Mesenchymal stem cell (in vitro differentiated cells and primary cell): Measurements from ENCODE around the gene SLC4A1AP.
A peak's percentile ranks its signal among the peaks of the same experiment; 100 is the strongest.

Experiments
- DNase-seq: peaks from one replicate; pipeline ENCODE4 v3.0.0-alpha.2; 2013
- H2AFZ ChIP-seq: one replicate; pipeline ENCODE4 v1.6.1; 2013; ENCODE audit warnings: low read depth, mild to moderate bottlenecking, control low read depth, inconsistent platforms, low read length, moderate library complexity
- H2AK5ac ChIP-seq: 2 replicates; pipeline ENCODE4 v1.6.1; 2013; ENCODE audit warnings: low read length, moderate library complexity, mild to moderate bottlenecking, inconsistent platforms; ENCODE audit not compliant: severe bottlenecking
- H2BK120ac ChIP-seq: one replicate; pipeline ENCODE4 v1.6.1; 2013; ENCODE audit warnings: low read depth, mild to moderate bottlenecking, inconsistent platforms, low read length, moderate library complexity
- H2BK12ac ChIP-seq, 2 experiments: one replicate each; pipeline ENCODE4 v1.6.1; 2013; ENCODE audit warnings: inconsistent platforms in 2 of 2, low read length in 2 of 2, mild to moderate bottlenecking in 2 of 2, moderate library complexity in 2 of 2, control low read depth in 1 of 2
- H2BK15ac ChIP-seq: one replicate; pipeline ENCODE4 v1.6.1; 2013; ENCODE audit warnings: mild to moderate bottlenecking, low read depth, inconsistent platforms; ENCODE audit not compliant: poor library complexity, severe bottlenecking
- H2BK5ac ChIP-seq: 2 replicates; pipeline ENCODE4 v1.6.1; 2013; ENCODE audit warnings: low read depth, mild to moderate bottlenecking, low read length, control low read depth, inconsistent platforms; ENCODE audit not compliant: poor library complexity, severe bottlenecking
- H3K14ac ChIP-seq, 2 experiments: one replicate each; pipeline ENCODE4 v1.6.1; 2013; ENCODE audit warnings: inconsistent platforms in 2 of 2, low read length in 2 of 2, control low read depth in 1 of 2, mild to moderate bottlenecking in 1 of 2, moderate library complexity in 1 of 2
- H3K18ac ChIP-seq, 2 experiments: one replicate each; pipeline ENCODE4 v1.6.1; 2013; ENCODE audit warnings: inconsistent platforms in 2 of 2, low read length in 2 of 2, control low read depth in 1 of 2, low read depth in 1 of 2, mild to moderate bottlenecking in 1 of 2
- H3K23ac ChIP-seq, 2 experiments: one replicate each; pipeline ENCODE4 v1.6.1; 2013; ENCODE audit warnings: inconsistent platforms in 2 of 2, low read length in 2 of 2, mild to moderate bottlenecking in 2 of 2, moderate library complexity in 2 of 2, control low read depth in 1 of 2
- H3K27ac ChIP-seq: 2 replicates; pipeline ENCODE4 v1.5.1; 2013; ENCODE audit warnings: mild to moderate bottlenecking, moderate library complexity, low read length, control low read depth, inconsistent platforms; ENCODE audit not compliant: poor library complexity, severe bottlenecking
- H3K27me3 ChIP-seq, 2 experiments: 2 replicates each; pipeline versions ENCODE4 v1.6.1 to v1.7.0; 2013; ENCODE audit warnings: low read length in 2 of 2, mild to moderate bottlenecking in 2 of 2, moderate library complexity in 2 of 2, control low read depth in 1 of 2, inconsistent platforms in 1 of 2; ENCODE audit not compliant: control insufficient read depth in 1 of 2, insufficient read depth in 1 of 2
- H3K36me3 ChIP-seq, 2 experiments: 2 replicates each; pipeline versions ENCODE4 v1.6.1 to v1.7.0; 2013; ENCODE audit warnings: low read length in 2 of 2, control low read depth in 1 of 2, inconsistent platforms in 1 of 2, low read depth in 1 of 2, mild to moderate bottlenecking in 1 of 2; ENCODE audit not compliant: insufficient read depth in 2 of 2, control insufficient read depth in 1 of 2
- H3K4ac ChIP-seq, 2 experiments: one replicate each; pipeline ENCODE4 v1.6.1; 2013; ENCODE audit warnings: inconsistent platforms in 2 of 2, low read length in 2 of 2, mild to moderate bottlenecking in 2 of 2, moderate library complexity in 2 of 2, control low read depth in 1 of 2, low read depth in 1 of 2
- H3K4me1 ChIP-seq: 2 replicates; pipeline ENCODE4 v1.6.1; 2013; ENCODE audit warnings: low read depth, low read length, control low read depth; ENCODE audit not compliant: control insufficient read depth, insufficient read depth
- H3K4me2 ChIP-seq: 2 replicates; pipeline ENCODE4 v1.6.1; 2013; ENCODE audit warnings: low read length, mild to moderate bottlenecking, inconsistent platforms; ENCODE audit not compliant: poor library complexity, severe bottlenecking
- H3K4me3 ChIP-seq, 2 experiments: 2 replicates each; pipeline versions ENCODE4 v1.5.1 to v1.7.0; 2013; ENCODE audit warnings: low read length in 2 of 2, mild to moderate bottlenecking in 2 of 2, control low read depth in 1 of 2, low read depth in 1 of 2; ENCODE audit not compliant: insufficient read depth in 1 of 2
- H3K79me1 ChIP-seq: replicated peaks from 2 replicates; pipeline ENCODE4 v1.6.1; 2013; ENCODE audit warnings: mild to moderate bottlenecking, control low read depth, low read length, inconsistent platforms; ENCODE audit not compliant: poor library complexity, severe bottlenecking
- H3K9ac ChIP-seq: 2 replicates; pipeline ENCODE4 v1.7.0; 2013; ENCODE audit warnings: mild to moderate bottlenecking, low read length, moderate library complexity
- H3K9me3 ChIP-seq: 2 replicates; pipeline ENCODE4 v1.7.0; 2013; ENCODE audit warnings: mild to moderate bottlenecking, low read length; ENCODE audit not compliant: control insufficient read depth
- H4K8ac ChIP-seq: one replicate; pipeline ENCODE4 v1.6.1; 2013; ENCODE audit warnings: inconsistent platforms, mild to moderate bottlenecking, low read length, moderate library complexity
- H4K91ac ChIP-seq: one replicate; pipeline ENCODE4 v1.6.1; 2013; ENCODE audit warnings: mild to moderate bottlenecking, low read length, inconsistent platforms
- WGBS: methylation state at CpG from one replicate; pipeline ENCODE4 v1.1.7; 2013; ENCODE audit warnings: mixed read lengths; 5-methylcytosine and 5-hydroxymethylcytosine counted together

The SLC4A1AP gene

GRCh38 chr2:27638709-27639108 lies 25.0 kb upstream of the SLC4A1AP start:
- no peak overlapping the region for H3K14ac ChIP-seq

GRCh38 chr2:27640722-27641245 lies 22.9 kb upstream of the SLC4A1AP start:
- WGBS: 83% methylated on average over 2 of the region's 2 CpGs
- no peak for DNase-seq
- Histone ChIP-seq H3K14ac (no peak overlapping the region), H3K4me1 (peaks cover 2% of the 10 kb centered on the region), H3K18ac (no peak overlapping the region), H4K8ac (no peak overlapping the region), H3K4ac (no peak overlapping the region), H3K36me3 (peaks cover 33 to 79% of the 10 kb centered on the region in 2 experiments), H3K27me3 (no peaks in the 10 kb centered on the region), H3K9me3 (no peaks in the 10 kb centered on the region), H2BK12ac (no peak overlapping the region), H2AFZ (no peak overlapping the region), H2BK15ac (no peak overlapping the region), H2AK5ac (no peak overlapping the region), H2BK120ac (no peak overlapping the region), H3K9ac (no peak overlapping the region), H3K4me2 (no peak overlapping the region), H3K27ac (no peak overlapping the region), H3K4me3 (no peak overlapping the region), H3K23ac (no peak overlapping the region), H4K91ac (no peak overlapping the region), H3K79me1 (peaks cover 10% of the 10 kb centered on the region), H2BK5ac (no peak overlapping the region)

More at GRCh38 chr2:27638709-27639108, 25.0 kb upstream of the SLC4A1AP start:
- Histone ChIP-seq H3K79me1 (peaks cover 22% of the 10 kb centered on the region), H3K4me3 (no peak overlapping the region), H3K27me3 (no peaks in the 10 kb centered on the region), H4K8ac (no peak overlapping the region), H3K4ac (no peak overlapping the region), H2AFZ (no peak overlapping the region), H3K36me3 (peaks cover 29 to 83% of the 10 kb centered on the region in 2 experiments), H4K91ac (no peak overlapping the region), H3K4me1 (peaks cover 2% of the 10 kb centered on the region), H3K27ac (no peak overlapping the region), H3K9me3 (no peaks in the 10 kb centered on the region), H2BK12ac (no peak overlapping the region), H3K23ac (no peak overlapping the region), H3K4me2 (no peak overlapping the region), H2BK5ac (no peak overlapping the region), H2BK15ac (no peak overlapping the region), H3K9ac (peak overlapping the region; percentile 46), H3K18ac (no peak overlapping the region), H2BK120ac (no peak overlapping the region), H2AK5ac (no peak overlapping the region)
- DNase-seq: no peak
- 57% methylated on average over 3 of the region's 3 CpGs for WGBS

- no peak overlapping the region for H2BK12ac ChIP-seq
- no peak for DNase-seq
- no peak overlapping the region for H3K14ac ChIP-seq
- H2BK15ac ChIP-seq: no peak overlapping the region
- H3K79me1 ChIP-seq: peaks cover 7% of the 10 kb centered on the region
- no peak overlapping the region for H3K4me2 ChIP-seq
- no peak overlapping the region for H3K9ac ChIP-seq
- H3K4ac ChIP-seq: no peak overlapping the region
- H2AFZ ChIP-seq: no peak overlapping the region
- no peak overlapping the region for H2BK5ac ChIP-seq
- H3K9me3 ChIP-seq: no peaks in the 10 kb centered on the region
- peaks cover 31 to 86% of the 10 kb centered on the region in 2 experiments for H3K36me3 ChIP-seq
- H2BK120ac ChIP-seq: no peak overlapping the region
- H3K18ac ChIP-seq: no peak overlapping the region
- H3K4me3 ChIP-seq: no peak overlapping the region
- no peak overlapping the region for H4K91ac ChIP-seq
- no peak overlapping the region for H3K27ac ChIP-seq
- no peaks in the 10 kb centered on the region for H3K27me3 ChIP-seq
- H2AK5ac ChIP-seq: no peak overlapping the region
- no peaks in the 10 kb centered on the region for H3K4me1 ChIP-seq
- no peak overlapping the region for H4K8ac ChIP-seq
- no peak overlapping the region for H3K23ac ChIP-seq
These were observed 18.5 kb upstream of the SLC4A1AP start for GRCh38 chr2:27645197-27645596.

GRCh38 chr2:27647289-27647688 lies 16.4 kb upstream of the SLC4A1AP start:
- H3K36me3 ChIP-seq: peaks cover 24 to 84% of the 10 kb centered on the region in 2 experiments
- no peak overlapping the region for H3K18ac ChIP-seq
- H2BK5ac ChIP-seq: no peak overlapping the region
- no peak overlapping the region for H3K4me2 ChIP-seq
- no peaks in the 10 kb centered on the region for H3K4me1 ChIP-seq
- H3K9ac ChIP-seq: no peak overlapping the region
- H3K79me1 ChIP-seq: peaks cover 9% of the 10 kb centered on the region
- no peak overlapping the region for H3K14ac ChIP-seq
- no peak overlapping the region for H4K8ac ChIP-seq
- no peak for DNase-seq
- H3K9me3 ChIP-seq: no peaks in the 10 kb centered on the region
- no peak overlapping the region for H2AFZ ChIP-seq
- H2BK12ac ChIP-seq: no peak overlapping the region
- no peak overlapping the region for H2BK120ac ChIP-seq
- no peak overlapping the region for H3K23ac ChIP-seq
- no peak overlapping the region for H2BK15ac ChIP-seq
- no peak overlapping the region for H4K91ac ChIP-seq
- H3K27ac ChIP-seq: no peak overlapping the region
- no peak overlapping the region for H3K4me3 ChIP-seq
- no peaks in the 10 kb centered on the region for H3K27me3 ChIP-seq
- H2AK5ac ChIP-seq: no peak overlapping the region
- H3K4ac ChIP-seq: no peak overlapping the region
